ENCODE results near the gene THAP5. TPM values are rescaled to one million over a fixed set of nuclear protein-coding genes. Genes with fewer than 3 reads are reported as not detected.
"Not testable (repeated sequence)": the region's sequence is repeated elsewhere in the genome, so short reads cannot be mapped to it uniquely, and the experiment has no call there.

The THAP5 gene
- total RNA-seq, 2 experiments from 2014 or later = 11.7 to 12.6 TPM

- Mint-ChIP-seq H3K27ac (no peak overlapping the region), H3K4me3 (no peak overlapping the region), H3K4me1 (ENCODE audit: low read depth) (no peaks in the 10 kb centered on the region), H3K36me3 (ENCODE audit: low read depth) (peaks cover 50% of the 10 kb centered on the region), H3K9me3 (peaks cover 14% of the 10 kb centered on the region), H3K27me3 (no peaks in the 10 kb centered on the region)
- no peak for TF ChIP-seq CTCF (IDR thresholded peaks at IDR 0.05)
- ATAC-seq (ENCODE audit: poor library complexity) (no peak), DNase-seq (no peak)
- POLR2A ChIA-PET = no interaction called here
- Histone ChIP-seq H3K4me3 (ENCODE audit: low read length) (no peak overlapping the region), H3K36me3 (ENCODE audit: insufficient read depth, low read length) (no peaks in the 10 kb centered on the region), H3K4me1 (ENCODE audit: insufficient read depth, low read length) (no peaks in the 10 kb centered on the region), H3K27ac (ENCODE audit: low read depth in 1 of 2, low read length in 2 of 2) (no peak overlapping the region), H3K9me3 (ENCODE audit: control insufficient read depth in 1 of 2, insufficient read depth in 1 of 2, low read length in 2 of 2) (peaks cover 16 to 17% of the 10 kb centered on the region in 2 experiments), H3K27me3 (ENCODE audit: control insufficient read depth in 1 of 2, insufficient read depth in 2 of 2, low read length in 2 of 2) (no peaks in the 10 kb centered on the region)
- CTCF ChIA-PET = no interaction called here
- intact Hi-C loops (cut with DNase I, micrococcal nuclease) = no loop called here
Measured at GRCh38 chr7:108557191-108557590, 12.3 kb downstream of the THAP5 start.

- peaks cover 47% of the 10 kb centered on the region for H3K36me3 Mint-ChIP-seq (ENCODE audit: low read depth)
- H3K4me3 Mint-ChIP-seq; H3K4me1 ChIP-seq (ENCODE audit: insufficient read depth, low read length); H3K4me3 ChIP-seq (ENCODE audit: low read length); intact Hi-C loops (cut with DNase I, micrococcal nuclease); H3K27ac ChIP-seq (ENCODE audit: low read depth in 1 of 2, low read length in 2 of 2); CTCF ChIA-PET; DNase-seq; H3K27me3 ChIP-seq (ENCODE audit: control insufficient read depth in 1 of 2, insufficient read depth in 2 of 2, low read length in 2 of 2); H3K36me3 ChIP-seq (ENCODE audit: insufficient read depth, low read length); POLR2A ChIA-PET; H3K4me1 Mint-ChIP-seq (ENCODE audit: low read depth); H3K27me3 Mint-ChIP-seq; ATAC-seq (ENCODE audit: poor library complexity); H3K27ac Mint-ChIP-seq: not testable (repeated sequence)
- peaks cover 14% of the 10 kb centered on the region for H3K9me3 Mint-ChIP-seq
- peaks cover 16 to 17% of the 10 kb centered on the region in 2 experiments for H3K9me3 ChIP-seq (ENCODE audit: control insufficient read depth in 1 of 2, insufficient read depth in 1 of 2, low read length in 2 of 2)
Measured at GRCh38 chr7:108556665-108557064, 12.8 kb downstream of the THAP5 start.

- H3K4me1 ChIP-seq (ENCODE audit: insufficient read depth, low read length); intact Hi-C loops (cut with DNase I, micrococcal nuclease); DNase-seq; H3K27me3 Mint-ChIP-seq; H3K9me3 ChIP-seq (ENCODE audit: control insufficient read depth in 1 of 2, insufficient read depth in 1 of 2, low read length in 2 of 2); H3K4me1 Mint-ChIP-seq (ENCODE audit: low read depth); H3K27ac ChIP-seq (ENCODE audit: low read depth in 1 of 2, low read length in 2 of 2); ATAC-seq (ENCODE audit: poor library complexity); H3K9me3 Mint-ChIP-seq; H3K4me3 ChIP-seq (ENCODE audit: low read length); H3K4me3 Mint-ChIP-seq; H3K27me3 ChIP-seq (ENCODE audit: control insufficient read depth in 1 of 2, insufficient read depth in 2 of 2, low read length in 2 of 2); H3K36me3 Mint-ChIP-seq (ENCODE audit: low read depth); H3K27ac Mint-ChIP-seq; H3K36me3 ChIP-seq (ENCODE audit: insufficient read depth, low read length): not testable (repeated sequence)
- ChIA-PET POLR2A (interaction anchor here (2.8 kb wide), 1 partner anchor 21 kb away, joined by 10 read pairs; the partner anchor contains the start of genes DNAJB9 and THAP5), CTCF (interaction anchor here (1.5 kb wide), 1 partner anchor 12 kb away, joined by 5 read pairs; no protein-coding TSS in a partner anchor)
Measured at GRCh38 chr7:108548141-108548896, 21.2 kb downstream of the THAP5 start.

GRCh38 chr7:108541478-108541877 is 28.0 kb downstream of the THAP5 start:
- CTCF ChIA-PET = interaction anchor here (0.7 kb wide), 1 partner anchor 70 kb away, joined by 3 read pairs; no protein-coding TSS in a partner anchor
- no peaks in the 10 kb centered on the region for H3K4me1 ChIP-seq (ENCODE audit: insufficient read depth, low read length)
- no peaks in the 10 kb centered on the region for H3K36me3 ChIP-seq (ENCODE audit: insufficient read depth, low read length)
- ATAC-seq (ENCODE audit: poor library complexity) = no peak
- intact Hi-C loops (cut with DNase I, micrococcal nuclease) = no loop called here
- Mint-ChIP-seq H3K36me3 (ENCODE audit: low read depth) (no peaks in the 10 kb centered on the region), H3K4me1 (ENCODE audit: low read depth) (no peaks in the 10 kb centered on the region), H3K27me3 (peaks cover 17% of the 10 kb centered on the region), H3K9me3 (no peaks in the 10 kb centered on the region), H3K4me3 (no peak overlapping the region), H3K27ac (no peak overlapping the region)
- H3K4me3 ChIP-seq (ENCODE audit: low read length) = no peak overlapping the region
- no peak for TF ChIP-seq CTCF (IDR thresholded peaks at IDR 0.05)
- no peak overlapping the region for H3K27ac ChIP-seq (ENCODE audit: low read depth in 1 of 2, low read length in 2 of 2)
- DNase-seq = no peak
- H3K9me3 ChIP-seq (ENCODE audit: control insufficient read depth in 1 of 2, insufficient read depth in 1 of 2, low read length in 2 of 2) = no peaks in the 10 kb centered on the region
- H3K27me3 ChIP-seq (ENCODE audit: control insufficient read depth in 1 of 2, insufficient read depth in 2 of 2, low read length in 2 of 2) = no peaks in the 10 kb centered on the region
- POLR2A ChIA-PET = no interaction called here

- ATAC-seq (ENCODE audit: poor library complexity); DNase-seq; H3K4me1 Mint-ChIP-seq (ENCODE audit: low read depth); H3K4me3 ChIP-seq (ENCODE audit: low read length); H3K4me1 ChIP-seq (ENCODE audit: insufficient read depth, low read length); H3K9me3 Mint-ChIP-seq; H3K9me3 ChIP-seq (ENCODE audit: control insufficient read depth in 1 of 2, insufficient read depth in 1 of 2, low read length in 2 of 2); H3K4me3 Mint-ChIP-seq; intact Hi-C loops (cut with DNase I, micrococcal nuclease); H3K36me3 Mint-ChIP-seq (ENCODE audit: low read depth); H3K36me3 ChIP-seq (ENCODE audit: insufficient read depth, low read length); H3K27me3 ChIP-seq (ENCODE audit: control insufficient read depth in 1 of 2, insufficient read depth in 2 of 2, low read length in 2 of 2); POLR2A ChIA-PET; H3K27ac ChIP-seq (ENCODE audit: low read depth in 1 of 2, low read length in 2 of 2); H3K27ac Mint-ChIP-seq: not testable (repeated sequence)
- H3K27me3 Mint-ChIP-seq = peaks cover 25% of the 10 kb centered on the region
- CTCF ChIA-PET = interaction anchor here (0.7 kb wide), 1 partner anchor 17 kb away, joined by 3 read pairs; no protein-coding TSS in a partner anchor
Measured at GRCh38 chr7:108538685-108539084, 30.8 kb downstream of the THAP5 start.

- intact Hi-C loops (cut with DNase I, micrococcal nuclease); POLR2A ChIA-PET; H3K9me3 Mint-ChIP-seq: not testable (repeated sequence)
Measured at GRCh38 chr7:108538236-108538635, 31.3 kb downstream of the THAP5 start.

More at GRCh38 chr7:108538236-108538635, 31.3 kb downstream of the THAP5 start:
- H3K36me3 ChIP-seq (ENCODE audit: insufficient read depth, low read length); H3K27ac Mint-ChIP-seq; H3K27me3 ChIP-seq (ENCODE audit: control insufficient read depth in 1 of 2, insufficient read depth in 2 of 2, low read length in 2 of 2); H3K36me3 Mint-ChIP-seq (ENCODE audit: low read depth); H3K27ac ChIP-seq (ENCODE audit: low read depth in 1 of 2, low read length in 2 of 2); ATAC-seq (ENCODE audit: poor library complexity); DNase-seq; H3K4me3 ChIP-seq (ENCODE audit: low read length); H3K4me1 ChIP-seq (ENCODE audit: insufficient read depth, low read length); H3K9me3 ChIP-seq (ENCODE audit: control insufficient read depth in 1 of 2, insufficient read depth in 1 of 2, low read length in 2 of 2); H3K4me3 Mint-ChIP-seq; H3K4me1 Mint-ChIP-seq (ENCODE audit: low read depth): not testable (repeated sequence)
- CTCF ChIA-PET = interaction anchor here (0.7 kb wide), 1 partner anchor 17 kb away, joined by 3 read pairs; no protein-coding TSS in a partner anchor
- peaks cover 25% of the 10 kb centered on the region for H3K27me3 Mint-ChIP-seq
